GM19238 (cell line): ENCODE data around the gene UGP2.
"Not testable (repeated sequence)": the region's sequence is repeated elsewhere in the genome, so short reads cannot be mapped to it uniquely, and the experiment has no call there.

Experiments used
- DNase-seq: peaks from one replicate; pipeline ENCODE4 v3.0.0; 2011; ENCODE audit warnings: low spot score; ENCODE audit not compliant: insufficient read length

Gene UGP2

DNA sequence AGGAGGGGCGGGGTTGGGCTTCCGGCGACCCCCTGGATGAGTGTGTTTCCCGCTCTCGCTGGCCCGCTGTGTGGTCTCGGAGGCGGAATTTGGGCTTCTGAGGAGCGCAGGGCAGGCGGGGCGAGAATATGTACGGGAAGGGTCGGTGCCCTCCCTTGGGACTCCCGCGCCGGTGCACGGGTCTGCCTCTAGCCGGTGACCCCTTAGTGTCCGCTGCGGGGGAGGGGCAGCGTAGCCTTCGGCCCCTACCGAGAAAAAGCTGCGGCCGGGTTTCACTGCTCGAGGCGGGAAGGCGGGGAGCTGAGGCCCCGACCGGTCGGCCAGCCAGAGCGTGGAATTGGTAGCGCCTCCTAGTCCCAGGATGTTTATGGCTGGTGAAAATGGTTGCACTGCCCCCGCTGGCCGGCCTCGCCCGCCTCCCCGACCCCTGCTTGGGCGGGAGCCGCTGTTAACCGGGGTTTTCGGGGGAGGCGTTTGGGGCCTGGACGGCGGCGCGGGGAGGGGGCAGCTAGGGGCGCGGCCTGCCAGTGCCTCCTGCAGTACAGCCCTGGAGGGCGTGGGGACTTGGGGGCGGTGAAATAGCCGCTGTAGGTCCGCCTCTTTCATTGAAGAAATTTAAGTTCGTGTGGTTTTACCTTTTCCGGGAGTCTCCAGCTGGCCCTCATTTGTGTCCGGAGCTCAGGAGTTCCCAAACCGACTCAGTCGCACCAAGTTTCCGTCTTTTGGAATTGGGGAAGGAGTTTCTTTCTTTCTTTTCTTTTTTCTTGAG lies at the start of gene UGP2:
TSS of gene UGP2 (plus strand) at position 643 of the 769 bp plus-strand sequence. CDS start 290 bp downstream, outside the sequence.
- peak; percentile 41 for DNase-seq

DNA sequence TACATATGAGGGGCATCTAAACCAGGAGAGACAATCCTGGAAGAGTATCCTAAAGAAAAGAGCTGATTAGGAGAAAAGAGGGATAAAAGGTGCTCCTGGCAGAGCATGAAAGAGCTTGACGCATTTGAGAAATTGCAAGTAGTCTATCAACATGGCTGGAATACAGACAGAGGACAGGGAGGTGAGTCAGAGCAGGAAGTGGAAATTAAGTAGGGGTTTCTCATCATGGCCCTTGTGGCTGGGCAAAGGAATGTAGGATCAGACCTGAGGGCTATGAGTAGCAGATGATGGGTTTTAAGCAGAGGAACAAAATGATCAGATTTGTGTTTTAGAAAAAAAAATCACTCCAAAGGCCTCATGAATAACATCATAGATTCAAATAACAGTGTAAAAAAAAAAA lies 49.2 kb upstream of the UGP2 start:
- DNase-seq, result no peak

DNA sequence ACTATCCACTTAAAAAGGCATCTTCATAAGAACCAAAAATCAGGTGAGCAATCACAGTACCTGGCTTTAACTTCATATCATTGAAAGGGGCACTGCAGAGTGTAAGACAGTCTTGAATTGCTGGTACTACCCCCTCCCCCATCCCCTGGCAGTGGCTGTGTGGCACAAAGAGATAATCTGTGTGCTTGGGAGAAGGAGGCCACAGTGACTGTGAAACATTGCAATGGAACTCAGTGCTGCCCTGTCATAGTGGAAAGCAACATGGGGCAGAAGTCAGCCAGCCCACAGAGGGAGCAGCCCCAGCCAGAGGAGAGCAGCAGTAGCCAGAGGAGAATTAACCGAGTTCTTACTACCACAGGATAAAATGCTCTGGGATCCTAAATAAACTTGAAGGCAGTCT lies 45.3 kb upstream of the UGP2 start:
- DNase-seq, result no peak

DNA sequence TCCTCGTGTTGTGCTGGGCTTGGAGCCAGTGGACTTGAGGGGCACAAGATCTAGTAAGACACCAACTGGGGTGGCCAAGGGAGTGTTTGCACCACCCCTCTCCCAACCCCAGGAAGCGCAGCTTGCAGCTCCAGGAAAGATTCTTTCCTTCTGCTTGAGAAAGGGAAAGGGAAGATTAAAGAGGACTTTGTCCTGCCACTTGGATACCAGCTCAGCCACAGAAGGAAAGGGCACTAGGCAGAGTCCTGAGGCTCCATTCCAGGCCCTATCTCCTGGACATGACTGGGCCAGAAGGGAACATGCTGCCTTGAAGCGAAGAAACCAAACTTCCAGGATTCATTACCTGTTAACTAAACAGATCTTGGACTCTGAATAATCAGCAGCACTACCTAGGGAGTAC lies 44.9 kb upstream of the UGP2 start:
- no peak for DNase-seq

DNA sequence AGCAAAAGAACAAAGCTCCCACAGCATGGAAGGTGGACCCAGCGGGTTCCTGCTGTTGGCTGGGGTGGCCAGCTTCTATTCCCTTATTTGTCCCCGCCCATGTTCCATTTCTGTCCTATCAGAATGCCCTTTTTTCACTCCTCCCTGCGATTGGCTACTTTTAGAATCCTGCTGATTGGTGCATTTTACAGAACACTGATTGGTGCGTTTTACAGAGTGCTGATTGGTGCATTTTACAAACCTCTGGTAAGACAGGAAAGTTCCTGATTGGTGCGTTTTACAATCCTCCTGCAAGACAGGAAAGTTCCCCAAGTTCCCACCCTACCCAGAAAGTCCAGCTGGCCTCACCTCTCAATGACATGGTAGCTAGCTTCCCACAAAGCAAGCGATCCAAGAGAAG lies 40.2 kb upstream of the UGP2 start:
- no peak for DNase-seq

DNA sequence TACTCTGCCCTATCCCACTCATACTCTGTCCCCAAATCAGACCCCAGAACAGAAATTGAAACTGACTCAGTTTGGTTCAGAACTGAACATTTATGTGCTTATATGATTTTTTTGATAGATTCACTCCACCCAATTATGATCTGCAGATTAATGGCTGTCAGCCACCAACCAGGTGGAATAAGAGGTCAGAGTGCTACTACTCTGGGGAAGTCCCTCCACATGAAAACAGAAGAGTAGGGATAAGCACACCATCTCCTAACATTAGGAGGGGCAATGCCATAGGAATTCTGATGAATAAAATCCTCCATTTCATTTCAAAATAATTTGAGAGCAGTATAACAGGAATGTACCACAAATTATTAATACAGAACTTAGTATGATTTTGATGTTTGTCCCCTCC lies 36.3 kb upstream of the UGP2 start:
- no peak for DNase-seq

DNA sequence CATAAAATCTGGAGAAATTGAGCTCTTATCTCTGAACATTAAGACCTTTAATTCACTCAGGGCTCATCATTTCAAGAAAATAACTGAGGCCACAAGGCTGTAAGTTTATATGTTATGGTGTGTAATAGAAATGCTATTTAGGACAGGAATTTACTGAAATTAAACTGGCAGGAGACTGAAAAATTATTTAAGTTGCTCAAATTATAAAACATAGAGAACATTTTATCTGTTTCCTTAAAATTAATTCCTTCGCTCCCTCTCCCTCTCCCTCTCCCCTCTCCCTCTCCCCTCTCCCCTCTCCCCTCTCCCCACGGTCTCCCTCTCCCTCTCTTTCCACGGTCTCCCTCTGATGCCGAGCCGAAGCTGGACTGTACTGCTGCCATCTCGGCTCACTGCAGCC lies 33.7 kb upstream of the UGP2 start:
- not testable (repeated sequence) for DNase-seq

DNA sequence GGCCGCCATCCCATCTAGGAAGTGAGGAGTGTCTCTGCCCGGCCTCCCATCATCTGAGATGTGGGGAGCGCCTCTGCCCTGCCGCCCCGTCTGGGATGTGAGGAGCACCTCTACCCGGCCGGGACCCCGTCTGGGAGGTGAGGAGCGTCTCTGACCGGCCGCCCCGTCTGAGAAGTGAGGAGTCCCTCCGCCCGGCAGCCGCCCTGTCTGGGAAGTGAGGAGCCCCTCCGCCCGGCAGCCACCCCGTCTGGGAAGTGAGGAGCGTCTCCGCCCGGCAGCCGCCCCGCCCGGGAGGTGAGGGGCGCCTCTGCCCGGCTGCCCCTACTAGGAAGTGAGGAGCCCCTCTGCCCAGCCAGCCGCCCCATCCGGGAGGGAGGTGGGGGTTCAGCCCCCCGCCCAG lies 32.8 kb upstream of the UGP2 start:
- DNase-seq, result not testable (repeated sequence)

DNA sequence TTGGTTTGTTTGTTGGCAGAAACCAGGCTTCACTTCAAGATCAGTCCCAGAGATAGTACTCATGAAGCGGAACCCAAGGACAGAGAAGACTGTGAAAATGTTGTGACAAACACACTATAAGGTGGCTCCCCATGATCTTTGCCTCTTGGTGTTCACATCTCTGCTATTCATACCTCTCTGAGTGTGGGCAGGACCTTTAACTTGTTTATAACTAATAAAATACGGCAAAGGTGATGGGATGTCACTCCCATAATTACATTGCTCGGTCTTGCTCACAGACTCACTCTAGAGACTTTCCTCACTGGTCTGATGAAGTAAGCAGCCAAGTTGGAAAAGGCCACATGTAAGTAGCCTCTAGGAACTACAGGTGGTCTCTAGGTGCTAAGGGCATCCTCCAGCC lies 30.6 kb upstream of the UGP2 start:
- no peak for DNase-seq

DNA sequence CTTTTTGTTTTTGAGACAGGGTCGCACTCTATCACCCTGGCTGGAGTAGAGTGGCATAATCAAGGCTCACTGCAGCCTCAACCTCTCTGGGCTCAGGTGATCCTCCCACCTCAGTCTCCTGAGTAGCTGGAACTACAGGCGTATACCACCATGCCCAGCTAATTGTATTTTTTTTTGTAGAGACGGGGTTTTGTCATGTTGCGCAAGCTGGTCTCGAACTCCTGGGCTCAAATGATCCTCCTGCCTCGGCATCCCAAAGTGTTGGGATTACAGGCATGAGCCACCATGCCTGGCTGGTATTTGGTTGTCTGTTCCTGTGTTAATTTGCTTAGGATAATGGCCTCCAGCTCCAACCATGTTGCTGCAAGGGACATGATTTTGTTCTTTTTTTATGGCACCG lies 29.8 kb upstream of the UGP2 start:
- DNase-seq, result not testable (repeated sequence)

DNA sequence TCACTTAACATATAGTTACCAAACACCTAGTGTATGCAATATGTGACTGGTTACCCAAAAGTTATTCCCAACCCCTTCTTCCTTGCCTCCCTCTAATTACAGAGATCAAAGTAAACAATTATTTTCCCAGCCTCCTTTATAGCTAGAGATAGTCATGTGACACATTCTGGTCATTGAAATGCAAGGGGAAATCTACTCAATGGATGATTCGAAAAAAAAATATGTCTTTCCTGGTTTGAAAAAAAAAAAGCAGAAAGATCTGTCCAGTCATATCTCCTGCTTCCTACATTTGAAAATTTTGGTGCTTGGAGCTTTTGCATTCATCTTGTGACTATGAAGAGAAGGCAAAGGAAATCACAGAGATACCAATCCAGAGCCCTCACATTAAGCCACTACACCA lies 27.6 kb upstream of the UGP2 start:
- no peak for DNase-seq

DNA sequence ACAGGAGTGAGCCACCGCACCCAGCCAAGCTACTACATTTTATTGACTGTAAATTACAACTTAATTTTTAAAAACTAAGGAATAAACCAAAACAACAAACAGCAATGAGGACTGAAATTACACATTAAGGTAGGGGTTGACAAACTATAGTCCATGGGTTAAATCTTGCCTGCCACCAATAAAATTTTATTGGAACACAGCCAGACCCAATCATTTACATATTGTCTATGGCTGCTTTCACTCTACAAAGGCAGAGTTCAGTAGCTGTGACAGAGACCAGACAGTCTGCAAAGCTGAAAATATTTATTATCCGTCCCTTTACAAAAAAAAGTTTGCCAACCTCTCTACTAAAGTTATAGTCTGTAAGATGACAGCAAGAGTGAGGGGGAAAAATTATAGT lies 24.3 kb upstream of the UGP2 start:
- no peak for DNase-seq

DNA sequence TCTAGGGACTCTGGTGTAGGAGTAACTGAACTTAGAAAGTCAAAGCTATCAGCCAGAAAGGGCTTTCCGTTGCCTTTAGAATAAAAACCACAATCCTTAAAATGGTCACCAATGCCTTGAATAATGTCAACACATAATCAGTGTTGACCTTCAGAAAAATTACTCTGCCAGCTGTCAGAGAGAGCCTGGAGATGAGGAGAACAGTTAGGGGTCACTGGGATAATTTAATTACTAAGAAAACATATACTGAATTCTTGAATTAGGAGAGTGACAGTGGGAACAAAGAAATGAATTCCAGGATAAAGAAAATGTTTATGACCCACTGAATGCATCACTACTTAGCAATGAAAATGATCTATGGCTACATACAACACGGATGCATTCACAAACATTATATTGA lies 23.4 kb upstream of the UGP2 start:
- DNase-seq, result no peak

DNA sequence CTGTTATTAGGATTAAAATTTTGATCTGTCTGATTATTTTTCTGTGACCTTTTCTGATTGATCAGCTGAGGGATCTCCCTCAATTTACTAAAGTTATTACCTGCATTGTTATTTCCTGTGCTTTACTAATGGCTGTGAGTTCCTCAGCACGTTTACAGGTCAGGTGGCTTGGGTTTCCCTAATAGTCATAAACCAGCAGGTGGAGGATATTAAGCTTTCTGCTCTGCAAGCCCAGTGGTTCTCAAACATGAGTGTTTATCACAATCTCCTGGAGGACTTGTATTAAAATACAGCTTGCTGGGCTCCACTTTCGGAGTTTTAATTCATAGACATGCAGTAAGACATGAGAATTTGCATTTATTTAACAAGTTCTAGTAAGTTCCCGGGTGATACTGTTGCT lies 22.4 kb upstream of the UGP2 start:
- no peak for DNase-seq

DNA sequence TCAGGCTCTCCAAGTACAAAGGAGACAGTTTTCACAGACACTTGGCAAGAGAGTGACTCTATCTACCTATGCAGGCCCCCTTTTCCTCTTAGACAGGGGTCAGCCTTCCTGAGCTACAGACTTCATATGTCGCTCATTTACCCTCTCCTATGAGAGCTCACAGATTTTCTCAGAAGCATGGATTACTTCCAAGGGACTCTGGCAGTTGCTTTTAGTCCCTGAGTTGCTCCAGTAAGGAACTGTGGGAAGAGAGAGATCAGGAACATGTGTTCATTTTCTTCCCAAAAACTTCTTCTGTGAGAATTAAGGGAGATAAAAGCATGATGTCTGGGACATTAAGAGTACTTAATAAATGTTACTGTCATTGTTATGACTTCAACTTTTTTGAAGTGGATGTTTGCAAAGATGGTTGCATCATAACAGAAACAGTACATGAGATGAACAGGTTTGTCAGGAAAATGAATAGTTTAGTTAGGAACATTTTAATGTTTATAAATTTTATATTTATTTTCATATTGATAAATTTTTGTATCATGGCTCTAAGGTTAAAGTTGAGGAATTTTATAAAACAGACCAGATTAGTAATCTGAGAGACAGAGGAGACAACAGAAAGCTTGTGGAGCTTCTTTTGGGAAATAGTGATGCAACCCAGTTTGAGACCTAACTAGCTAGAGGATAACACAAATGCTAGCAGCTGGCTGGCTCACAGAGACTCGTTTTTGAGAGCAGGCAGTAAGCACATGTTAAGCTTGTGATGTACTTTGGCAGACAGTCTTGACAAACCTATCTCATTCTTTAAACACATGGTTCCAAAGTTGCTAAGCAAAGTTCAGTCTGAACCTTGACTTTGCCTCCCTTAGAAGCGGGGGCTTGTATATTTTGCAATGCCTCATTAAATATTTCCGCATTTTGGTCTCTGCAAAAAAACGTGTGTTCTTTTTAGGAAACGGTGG lies 21.7 kb upstream of the UGP2 start:
- no peak for DNase-seq

DNA sequence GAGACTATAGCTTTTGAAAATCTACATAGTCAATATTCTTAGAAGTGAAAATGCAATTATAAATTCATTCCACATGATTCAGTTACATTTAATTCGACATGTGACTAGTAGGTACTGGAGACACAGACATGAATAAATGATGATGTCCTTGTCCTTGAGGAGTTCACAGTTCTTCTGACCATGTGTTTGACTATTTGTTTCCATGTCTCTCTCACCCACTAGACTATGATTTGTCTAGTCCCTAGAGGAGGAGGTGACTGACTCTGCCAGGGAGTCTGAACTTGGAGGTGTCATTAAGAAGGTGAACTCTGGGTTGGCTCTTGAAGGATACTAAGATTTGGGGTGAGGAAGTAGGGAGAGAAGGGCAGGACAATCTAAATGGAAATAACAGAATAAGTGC lies 20.7 kb upstream of the UGP2 start:
- DNase-seq, result no peak

DNA sequence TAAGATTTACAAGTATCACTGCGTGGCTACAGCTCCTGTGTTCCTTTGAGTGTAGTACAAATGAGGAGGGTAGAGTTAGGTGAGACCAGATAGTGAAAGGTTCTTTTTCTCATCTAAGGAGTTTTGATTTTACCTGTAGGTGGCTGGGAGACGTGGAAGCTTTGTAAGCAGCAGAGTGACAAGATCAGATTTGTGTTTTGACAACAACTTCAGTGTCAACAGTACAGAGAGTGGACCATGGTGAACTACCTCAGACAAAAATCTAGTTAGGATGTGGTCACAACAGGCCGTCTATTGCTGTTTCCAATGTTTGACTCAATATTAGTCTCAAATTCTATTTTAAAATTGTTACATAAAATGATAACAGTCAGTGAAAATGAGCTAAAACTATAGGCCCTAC lies 20.3 kb upstream of the UGP2 start:
- DNase-seq, result no peak

DNA sequence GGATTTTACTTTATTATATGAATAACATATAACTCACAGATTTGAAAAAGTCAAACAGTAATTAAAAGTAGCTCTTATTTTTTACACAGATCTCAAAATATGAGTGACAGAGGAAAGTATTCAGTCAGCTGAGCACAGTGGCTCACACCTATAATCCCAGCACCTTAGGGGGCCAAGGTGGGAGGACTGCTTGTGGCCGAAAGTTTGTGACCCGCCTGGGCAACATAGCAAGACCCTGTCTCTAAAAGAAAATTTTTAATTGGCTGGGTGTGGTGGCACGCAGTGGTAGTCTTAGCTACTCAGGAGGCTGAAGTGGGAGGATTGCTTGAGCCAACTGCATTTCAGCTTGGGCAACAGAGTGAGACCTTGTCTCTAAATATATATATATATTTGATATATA lies 19.2 kb upstream of the UGP2 start:
- DNase-seq, result no peak

DNA sequence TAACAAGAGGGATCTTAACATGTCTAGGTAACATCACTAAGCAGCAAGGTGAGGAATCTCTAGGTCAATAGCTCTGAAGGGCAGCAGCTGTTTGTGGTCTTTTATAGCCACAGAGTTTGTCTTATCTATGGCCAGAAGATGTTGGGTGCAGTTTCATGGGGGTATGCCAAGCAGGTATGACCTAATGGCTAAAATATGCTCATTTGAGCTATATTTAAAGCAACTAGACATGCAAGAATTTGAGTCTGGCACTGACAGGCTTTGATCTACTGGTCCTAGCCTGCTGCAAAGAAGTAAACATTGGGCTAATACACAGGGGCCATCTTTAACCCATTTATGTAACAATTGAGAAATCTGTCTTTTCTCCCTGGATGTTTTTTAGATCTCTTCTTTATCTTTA lies 13.9 kb upstream of the UGP2 start:
- no peak for DNase-seq

DNA sequence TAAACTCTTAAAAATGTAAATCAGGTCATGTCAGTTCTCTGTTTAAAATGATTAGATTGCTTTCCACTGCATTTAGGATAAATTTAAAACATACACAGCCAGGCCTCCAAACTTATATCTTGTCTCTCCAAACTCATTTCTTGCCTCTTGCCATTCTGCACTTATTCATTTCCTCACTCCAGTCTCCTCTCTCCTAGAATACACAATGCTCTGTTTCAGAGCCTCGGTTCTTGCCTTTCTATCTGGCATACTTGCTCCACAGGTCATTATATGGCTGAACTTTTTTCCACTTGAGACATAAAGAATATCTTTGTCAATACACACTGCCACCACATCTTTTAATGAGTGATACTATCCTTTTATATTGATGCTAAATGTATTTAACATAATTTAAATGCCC lies 10.5 kb upstream of the UGP2 start:
- DNase-seq, result no peak

DNA sequence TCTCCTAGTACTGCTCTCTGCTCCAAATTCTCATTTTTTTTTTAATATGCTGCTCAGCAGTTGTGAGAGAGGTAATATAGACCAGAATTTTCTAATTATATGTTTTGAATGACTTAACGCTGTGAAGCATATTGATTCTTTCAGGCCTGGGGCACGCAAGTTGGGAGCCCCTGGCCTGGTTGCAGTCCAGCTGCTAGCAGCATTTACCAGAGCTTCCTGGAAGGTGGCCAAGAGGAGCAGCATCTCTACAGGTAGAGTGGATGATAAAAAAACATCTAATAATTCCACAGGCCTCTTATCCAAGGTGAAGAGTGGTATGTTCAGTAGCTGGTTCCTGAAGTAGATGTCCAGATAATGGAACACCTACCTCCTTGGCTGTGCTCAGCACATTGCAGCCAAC lies 7.3 kb upstream of the UGP2 start:
- DNase-seq, result no peak

DNA sequence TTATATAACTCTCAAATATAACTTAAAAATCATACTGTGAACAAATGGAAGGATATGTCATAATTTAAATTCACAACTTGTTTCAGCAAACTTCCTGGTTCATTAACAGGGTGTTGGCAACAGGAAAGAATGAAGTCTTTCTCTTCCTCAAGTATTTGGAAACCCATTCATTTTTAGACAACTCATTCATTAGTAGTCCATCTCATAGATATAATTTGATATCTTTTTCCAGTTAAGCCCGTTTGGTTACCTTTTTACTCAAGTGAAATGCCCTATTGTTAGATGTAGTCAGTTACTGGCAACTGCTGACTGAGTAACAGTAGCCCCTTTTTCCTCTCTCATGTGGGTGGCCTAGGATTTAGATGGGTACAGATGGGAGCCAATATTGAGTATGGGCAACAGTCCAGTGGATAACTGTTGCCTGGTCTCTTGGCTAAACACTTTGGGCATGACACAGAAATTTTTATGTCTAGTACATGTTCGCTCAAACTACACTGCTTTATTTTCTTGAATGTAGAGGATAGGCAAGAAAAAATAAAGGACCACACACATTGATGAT lies 4.6 kb upstream of the UGP2 start:
- no peak for DNase-seq
